Kidney (tissue), 14 donors: ENCODE measurements around the gene AFTPH. TPM values are rescaled to one million over a fixed set of nuclear protein-coding genes. Genes with fewer than 3 reads are reported as not detected.

Experiments
- DNase-seq, 5 donors: peaks; one replicate each; pipeline ENCODE4 v3.0.0-alpha.2; 2013 to 2020
- FAIRE-seq: peaks from 2 replicates; lab custom pipeline; 2012; peaks lifted over from hg19 to GRCh38; lab: Jason Lieb, UNC
- H3K27ac ChIP-seq, 2 donors: one replicate each; pipeline ENCODE4 v1.7.0; 2013; ENCODE audit warnings: low read depth in 2 of 2, low read length in 2 of 2, inconsistent platforms in 1 of 2
- H3K27me3 ChIP-seq: one replicate; pipeline ENCODE4 v1.7.1; 2013; ENCODE audit warnings: low read length, inconsistent platforms; ENCODE audit not compliant: control insufficient read depth, insufficient read depth
- H3K36me3 ChIP-seq, 3 donors: one replicate each; pipeline versions ENCODE4 v1.7.0 to v1.7.1; 2013; ENCODE audit warnings: low read length in 3 of 3, control low read depth in 1 of 3, inconsistent platforms in 1 of 3; ENCODE audit not compliant: insufficient read depth in 3 of 3, control insufficient read depth in 2 of 3
- H3K4me1 ChIP-seq, 3 donors: one replicate each; pipeline versions ENCODE4 v1.7.0 to v1.7.1; 2013; ENCODE audit warnings: low read length in 3 of 3, inconsistent platforms in 1 of 3, low read depth in 1 of 3; ENCODE audit not compliant: control insufficient read depth in 2 of 3, insufficient read depth in 2 of 3
- H3K4me3 ChIP-seq, 3 donors: one replicate each; pipeline versions ENCODE4 v1.7.0 to v1.8.1; 2013; ENCODE audit warnings: low read length in 3 of 3, control low read depth in 1 of 3, inconsistent platforms in 1 of 3
- H3K9ac ChIP-seq, 3 donors: one replicate each; pipeline versions ENCODE4 v1.7.0 to v1.7.1; 2013; ENCODE audit warnings: low read length in 3 of 3, control low read depth in 1 of 3, inconsistent platforms in 1 of 3
- H3K9me3 ChIP-seq, 3 donors: one replicate each; pipeline versions ENCODE4 v1.7.0 to v1.7.1; 2013; ENCODE audit warnings: low read length in 3 of 3, control low read depth in 1 of 3, inconsistent platforms in 1 of 3; ENCODE audit not compliant: control insufficient read depth in 2 of 3, insufficient read depth in 1 of 3
- CTCF ChIP-seq: IDR thresholded peaks from 3 replicates; pipeline ENCODE4 v1.5.1; 2012; ENCODE audit warnings: mild to moderate bottlenecking, moderate library complexity, borderline replicate concordance; ENCODE audit not compliant: insufficient read depth; ENCODE audit errors: extremely low read depth
- intact Hi-C: fragments of 100-400 bp; cut with DNase I; formaldehyde crosslinking; loops from one replicate; pipeline ENCODE4 v1.11.1; 2022
- polyA plus RNA-seq: library from polyadenylated mRNA; stranded (reverse); fragments of 350-450 nt; fragmentation: Illumina TruSeq; extraction: RNeasy Lipid Tissue Mini Kit (QIAGEN cat#74804); gene quantifications from one replicate; pipeline ENCODE4 v1.2.3, GENCODE V29; 2014; ENCODE audit warnings: low read depth, low replicate concordance; ENCODE audit not compliant: insufficient read depth
- total RNA-seq: library from RNA; stranded (reverse); fragmentation: NEBNext Ultra II Directional; extraction: Animal tissue kit (Norgen Biotek cat#: 25700); gene quantifications from one replicate; pipeline ENCODE4 v1.2.1, GENCODE V29; 2021
- donor health status: control.
- donor health status: control.
- donor health status: control.
- donor health status: control.
- donor health status: control.
- donor health status: DM: yes; HTN: yes; CAD: no.
- donor health status: Normal renal cell carcinoma (clear cell type).

AFTPH gene
- total and polyA plus RNA-seq, 2 donors from 2014 or later = 41.2 to 44.6 TPM

GRCh38 chr2:64608867-64609226, 84.7 kb downstream of the AFTPH start:
- Histone ChIP-seq H3K9ac (no peak overlapping the region), H3K9me3 (peaks cover 0 to 4% (median 0%) of the 10 kb centered on the region in 3 donors), H3K4me3 (peak overlapping the region in 2 of 3 donors; percentile 3 to 8), H3K4me1 (peaks cover 0 to 4% (median 0%) of the 10 kb centered on the region in 3 donors), H3K27me3 (no peaks in the 10 kb centered on the region), H3K27ac (no peak overlapping the region), H3K36me3 (no peaks in the 10 kb centered on the region)
- no peak for TF ChIP-seq CTCF
- intact Hi-C loops = no loop called here
- DNase-seq = peak in 4 of 5 donors; percentile 31 to 80 (median 56)
- FAIRE-seq = no peak

GRCh38 chr2:64609227-64609941, 85.3 kb downstream of the AFTPH start:
- Histone ChIP-seq H3K4me1 (peaks cover 0 to 4% (median 0%) of the 10 kb centered on the region in 3 donors), H3K27me3 (no peaks in the 10 kb centered on the region), H3K4me3 (peak overlapping the region in 2 of 3 donors; percentile 3 to 64), H3K27ac (no peak overlapping the region), H3K36me3 (no peaks in the 10 kb centered on the region), H3K9me3 (no peaks in the 10 kb centered on the region), H3K9ac (peak overlapping the region in 1 of 3 donors; percentile 71)
- peak in 4 of 5 donors; percentile 40 to 83 (median 56) for DNase-seq
- TF ChIP-seq CTCF = peak; percentile 57
- FAIRE-seq = no peak
- intact Hi-C loops = no loop called here

GRCh38 chr2:64609942-64610281, 85.8 kb downstream of the AFTPH start:
- Histone ChIP-seq H3K4me3 (peak overlapping the region in 1 of 3 donors; percentile 64), H3K36me3 (no peaks in the 10 kb centered on the region), H3K27ac (no peak overlapping the region), H3K9me3 (no peaks in the 10 kb centered on the region), H3K27me3 (no peaks in the 10 kb centered on the region), H3K4me1 (peaks cover 0 to 4% (median 0%) of the 10 kb centered on the region in 3 donors), H3K9ac (peak overlapping the region in 1 of 3 donors; percentile 71)
- FAIRE-seq = no peak
- no peak for DNase-seq
- intact Hi-C loops = no loop called here
- TF ChIP-seq CTCF = no peak
